Endometrium (tissue), 2 donors: ENCODE results near the gene ILRUN.
"Not testable (repeated sequence)": the region's sequence is repeated elsewhere in the genome, so short reads cannot be mapped to it uniquely, and the experiment has no call there.

Source experiments
- FAIRE-seq: peaks from 2 replicates; lab custom pipeline; 2012; peaks lifted over from hg19 to GRCh38; lab: Jason Lieb, UNC
- donor health status: control.
- donor health status: control.

The ILRUN gene

DNA sequence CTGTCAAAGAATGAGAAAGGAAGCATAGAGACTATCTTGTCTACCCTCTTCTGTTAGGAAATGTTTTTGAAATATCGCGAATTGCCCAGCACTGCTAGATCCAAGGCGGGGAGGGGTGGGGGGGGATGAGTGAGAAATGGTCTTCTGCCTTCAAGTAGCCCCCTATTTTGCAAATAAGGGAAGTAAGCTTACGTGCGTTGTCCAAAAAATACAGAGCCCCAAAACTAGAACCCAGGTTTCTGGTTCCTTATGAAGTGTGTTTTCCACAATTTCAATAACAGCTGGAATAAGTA lies 923 bp upstream of the ILRUN start:
- FAIRE-seq = no peak

DNA sequence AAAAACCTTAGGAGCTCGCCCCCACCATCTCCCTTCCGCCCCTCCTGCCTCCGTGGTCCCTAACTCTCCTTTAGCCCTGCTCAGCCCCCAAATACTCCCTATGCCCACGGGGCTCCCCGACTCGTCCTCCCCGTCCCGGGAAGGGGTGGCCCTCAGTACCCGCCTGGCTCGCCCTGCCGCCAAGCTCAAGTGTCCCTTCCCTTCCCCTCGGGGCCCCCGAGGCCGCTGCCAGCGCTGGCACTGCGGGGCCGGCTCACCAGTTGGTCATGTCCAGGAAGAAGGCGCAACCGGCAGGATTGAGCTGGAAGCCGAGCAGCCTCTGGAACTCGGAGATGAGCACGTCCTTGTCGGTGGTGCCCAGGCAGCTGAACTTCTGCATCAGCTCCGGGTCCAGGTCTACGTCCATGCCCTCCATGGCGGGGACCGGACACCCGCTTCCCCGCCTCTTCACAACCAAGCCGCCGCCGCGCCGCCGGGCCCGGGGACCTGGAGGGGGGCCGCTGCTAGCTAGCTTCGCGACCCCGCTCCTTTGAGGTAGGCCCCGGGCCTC lies 303 bp downstream of the ILRUN start:
- no peak for FAIRE-seq

DNA sequence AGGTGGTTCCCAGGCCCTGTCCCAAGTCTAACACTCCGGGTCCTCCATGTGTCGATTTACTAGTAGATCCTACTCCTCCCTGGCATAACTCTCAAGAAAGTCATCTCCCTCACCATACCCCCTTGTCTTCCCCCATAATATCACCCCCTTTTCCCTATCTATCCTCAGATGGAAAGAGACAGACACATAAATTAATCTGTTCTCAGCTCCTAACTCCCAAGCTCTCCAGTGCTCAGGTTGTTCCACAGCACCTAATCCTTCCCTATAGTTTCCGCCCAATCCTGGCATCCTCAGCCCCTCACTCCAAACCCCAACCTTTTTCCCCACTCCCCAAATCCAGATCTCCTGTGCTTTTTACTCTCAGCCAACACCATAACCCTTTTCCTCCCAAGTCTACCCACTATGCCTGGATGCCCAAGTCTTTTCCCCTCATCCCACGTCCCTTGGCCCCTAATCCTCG lies 808 bp downstream of the ILRUN start:
- FAIRE-seq = no peak

DNA sequence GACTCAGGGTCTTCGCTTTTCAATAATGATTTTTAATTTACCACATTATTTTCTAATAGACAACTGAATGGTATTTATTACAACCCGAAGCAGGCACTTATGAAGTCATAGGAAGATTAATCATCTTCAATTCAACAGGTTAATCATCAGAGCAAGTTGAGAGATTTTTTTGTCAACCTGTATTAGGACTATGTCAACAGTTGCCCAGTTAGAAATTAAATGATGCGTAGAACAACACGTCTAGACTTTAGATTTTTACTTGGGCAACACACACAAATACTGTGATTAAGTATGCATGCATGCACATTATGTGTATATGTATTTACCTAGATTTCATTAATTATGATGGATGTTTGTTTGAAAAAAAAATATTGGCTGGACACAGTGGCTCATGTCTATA lies 4.3 kb downstream of the ILRUN start:
- FAIRE-seq = no peak

DNA sequence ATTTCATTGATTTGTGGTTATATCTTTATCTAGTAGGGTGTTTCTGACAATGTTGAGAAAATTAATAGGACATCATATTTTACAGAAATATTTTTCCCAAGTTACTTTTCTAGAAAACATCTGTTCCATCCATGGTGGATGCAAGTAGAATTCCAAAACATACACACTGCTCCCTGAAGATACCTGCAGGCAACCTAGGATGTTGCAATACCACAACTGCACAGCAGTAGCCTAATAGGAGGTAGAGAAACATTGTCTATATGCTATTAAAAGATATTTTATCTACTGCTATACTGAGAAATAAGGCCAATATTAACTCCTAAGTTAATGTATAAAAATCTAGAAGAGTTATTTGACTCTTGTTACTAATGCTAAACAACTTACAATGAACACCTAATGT lies 6.8 kb downstream of the ILRUN start:
- FAIRE-seq = no peak

DNA sequence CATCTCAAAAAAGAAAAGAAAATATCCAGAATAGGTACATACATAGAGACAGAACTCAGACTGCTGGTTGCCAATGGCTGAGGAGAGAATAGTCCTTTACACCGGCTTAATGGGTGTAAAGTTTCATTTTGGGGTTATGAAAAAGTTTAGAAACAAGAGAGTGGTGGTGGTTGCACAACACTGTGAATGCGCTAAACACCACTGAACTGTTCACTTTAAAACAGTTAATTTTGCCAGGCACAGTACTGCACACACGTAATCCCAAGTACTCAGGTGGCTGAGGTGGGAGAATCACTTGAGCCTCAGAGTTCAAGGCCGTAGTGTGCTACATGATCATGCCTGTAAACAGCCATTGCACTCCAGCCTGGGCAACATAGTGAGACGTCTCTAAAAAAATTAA lies 7.6 kb downstream of the ILRUN start:
- no peak for FAIRE-seq

DNA sequence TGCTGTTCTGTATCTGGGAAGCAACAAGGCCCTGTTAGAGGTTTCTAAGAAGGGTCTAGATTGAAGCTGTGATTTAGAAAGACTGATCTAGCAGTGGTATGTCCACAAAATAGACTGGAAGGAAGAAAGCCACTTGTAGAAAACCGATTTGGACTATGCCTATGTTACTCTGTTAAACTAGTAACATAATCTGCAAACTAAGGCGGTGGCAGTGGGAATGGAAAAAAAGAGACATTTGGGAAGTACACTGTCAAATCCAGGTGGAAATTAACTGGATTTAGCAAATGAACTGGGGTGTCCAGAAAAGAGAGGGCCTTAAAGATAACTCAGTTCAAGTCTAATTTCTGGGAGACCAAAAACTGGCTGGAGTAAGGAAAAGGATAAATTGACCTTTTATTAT lies 11.6 kb downstream of the ILRUN start:
- no peak for FAIRE-seq

DNA sequence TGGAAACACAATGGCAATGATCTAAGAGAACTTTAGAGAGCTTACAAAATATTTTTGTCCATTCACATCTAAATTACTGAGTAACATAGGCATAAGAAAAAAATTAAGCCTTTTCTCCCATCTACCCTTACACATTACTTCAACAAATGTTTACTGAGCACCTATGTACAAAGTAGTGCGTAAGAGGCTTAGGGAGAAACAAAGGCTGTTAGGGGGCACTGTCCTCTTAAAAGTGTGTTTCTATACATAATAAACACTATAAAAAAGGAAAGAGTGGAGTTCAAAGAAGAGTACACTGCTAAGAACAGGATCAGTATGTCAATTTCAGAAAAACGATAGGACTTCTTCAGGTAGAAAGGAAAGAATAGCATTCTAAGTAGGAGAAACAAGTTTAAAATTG lies 12.2 kb downstream of the ILRUN start:
- no peak for FAIRE-seq

DNA sequence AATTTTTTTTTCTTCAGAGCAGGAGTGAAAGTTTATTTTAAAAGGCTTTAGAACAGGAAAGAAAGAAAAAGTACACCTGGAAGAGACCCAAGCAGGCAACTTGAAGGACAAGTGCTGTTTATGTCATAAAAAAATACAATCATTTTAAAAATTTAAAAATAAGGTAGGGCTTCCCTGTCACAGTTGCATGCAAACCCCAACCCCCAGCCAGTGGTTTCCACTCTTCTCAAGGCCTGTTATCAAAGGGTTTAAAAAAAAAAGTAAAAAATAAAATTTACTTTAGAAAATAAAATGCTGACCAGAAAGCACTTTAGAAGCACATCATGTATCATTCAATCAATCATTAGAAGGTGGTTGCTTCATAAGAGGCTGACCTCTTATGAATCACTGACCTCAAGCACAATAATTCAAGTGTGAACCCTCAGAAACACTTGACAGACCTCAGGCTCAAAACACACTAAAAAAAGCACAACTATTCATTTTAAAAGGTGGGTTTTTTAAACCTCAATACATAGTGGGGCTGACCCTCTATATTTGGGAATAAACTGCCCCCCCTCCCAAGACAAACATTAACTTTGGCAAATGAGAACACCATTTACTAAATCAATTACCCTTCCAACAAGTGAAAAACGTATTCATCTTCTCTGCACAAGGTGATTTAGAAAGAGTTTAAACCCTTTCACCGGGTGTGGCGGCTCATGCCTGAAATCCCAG lies 15.6 kb downstream of the ILRUN start:
- FAIRE-seq = no peak

DNA sequence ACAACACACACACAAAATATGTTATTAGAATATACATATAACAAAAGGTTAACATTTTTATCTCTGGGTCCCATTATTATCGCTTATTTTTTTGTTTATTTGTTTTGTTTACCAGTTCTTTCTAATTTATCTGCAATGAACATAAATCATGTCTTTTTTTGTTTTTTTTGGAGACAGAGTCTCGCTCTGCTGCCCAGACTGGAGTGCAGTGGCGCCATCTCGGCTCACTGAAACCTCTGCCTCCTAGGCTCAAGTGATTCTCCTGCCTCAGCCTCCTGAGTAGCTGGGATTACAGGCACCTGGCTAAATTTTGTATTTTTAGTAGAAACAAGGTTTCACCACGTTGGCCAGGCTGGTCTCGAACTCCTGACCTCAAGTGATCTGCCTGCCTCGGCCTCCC lies 16.3 kb downstream of the ILRUN start:
- FAIRE-seq = not testable (repeated sequence)

DNA sequence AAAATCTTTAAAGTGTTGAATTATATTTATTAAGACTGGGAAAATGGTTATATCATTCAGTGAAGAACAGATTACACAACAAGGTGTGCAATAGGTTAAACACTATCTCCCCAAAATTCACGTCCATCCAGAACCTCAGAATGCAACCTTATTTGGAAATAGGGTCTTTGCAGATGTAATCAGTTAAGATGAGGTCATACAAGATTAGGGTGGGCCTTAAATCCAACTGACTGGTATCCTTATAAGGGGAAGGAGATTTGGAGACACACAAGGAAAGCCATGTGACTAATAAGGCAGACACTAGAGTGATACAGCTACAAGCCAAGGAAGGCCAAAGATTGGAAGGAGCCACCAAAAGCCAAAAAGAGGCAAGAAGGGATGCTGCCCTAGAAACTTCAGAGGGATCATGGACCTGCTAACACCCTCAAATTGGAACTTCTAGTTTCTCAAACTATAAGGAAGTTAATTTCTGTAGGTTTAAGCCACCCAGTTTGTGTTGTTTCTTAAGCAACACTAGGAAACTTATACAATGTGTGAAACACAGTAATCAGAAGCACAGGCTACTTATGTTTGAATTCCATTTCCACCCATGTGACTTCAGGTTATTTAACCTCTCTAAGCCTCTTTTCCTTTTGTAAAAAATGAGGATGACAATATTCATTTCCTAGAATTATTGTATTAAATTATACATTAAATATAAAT lies 16.9 kb downstream of the ILRUN start:
- no peak for FAIRE-seq

DNA sequence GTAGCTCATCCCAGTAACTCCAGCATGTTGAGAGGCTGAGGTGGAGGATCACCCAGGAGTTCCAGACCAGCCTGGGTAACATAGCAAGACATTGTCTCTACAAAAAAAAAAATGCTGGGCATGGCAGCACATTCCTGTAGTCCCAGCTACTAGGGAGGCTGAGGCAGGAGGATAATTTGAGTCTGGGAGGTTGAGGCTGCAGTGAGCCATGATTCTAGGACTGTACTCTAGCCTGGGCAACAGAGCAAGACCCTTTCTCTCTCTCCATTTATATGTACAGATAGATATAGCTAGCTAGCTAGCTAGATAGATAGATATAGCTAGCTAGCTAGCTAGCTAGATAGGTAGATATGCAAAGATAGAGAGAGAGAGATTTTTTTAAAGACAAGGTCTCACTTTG lies 20.4 kb downstream of the ILRUN start:
- no peak for FAIRE-seq

DNA sequence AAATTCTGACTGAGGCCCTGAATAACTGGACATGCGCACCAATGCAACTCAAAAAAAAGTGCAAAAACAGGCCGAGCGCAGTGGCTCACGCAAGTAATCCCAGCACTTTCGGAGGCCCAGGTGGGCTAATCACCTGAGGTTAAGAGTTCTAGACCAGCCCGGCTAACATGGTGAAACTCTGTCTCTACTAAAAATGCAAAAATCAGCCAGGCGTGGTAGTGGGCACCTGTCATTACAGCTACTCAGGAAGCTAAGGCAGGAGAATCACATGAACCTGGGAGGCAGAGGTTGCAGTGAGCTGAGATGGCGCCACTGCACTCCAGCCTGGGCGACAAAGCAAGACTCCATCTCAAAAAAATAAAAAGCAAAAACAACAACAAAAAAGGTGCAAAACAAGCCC lies 21.6 kb downstream of the ILRUN start:
- not testable (repeated sequence) for FAIRE-seq

DNA sequence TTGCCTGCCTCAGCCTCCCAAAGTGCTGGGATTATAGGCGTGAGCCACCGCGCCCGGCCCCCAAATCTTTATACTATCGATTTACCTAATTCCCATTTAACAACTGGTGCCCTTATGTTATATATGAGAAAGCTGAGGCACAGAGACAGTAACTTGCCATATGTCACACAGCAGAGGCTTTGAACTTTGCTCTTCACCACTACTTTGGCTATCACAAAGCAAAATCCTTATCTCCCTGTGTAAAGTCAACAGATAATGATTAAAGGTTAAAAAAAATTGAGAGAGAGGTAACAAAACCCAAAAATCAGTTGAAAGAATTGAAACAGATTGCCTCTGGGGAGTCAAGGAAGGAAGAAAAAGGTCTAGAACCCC lies 22.3 kb downstream of the ILRUN start:
- FAIRE-seq = no peak

DNA sequence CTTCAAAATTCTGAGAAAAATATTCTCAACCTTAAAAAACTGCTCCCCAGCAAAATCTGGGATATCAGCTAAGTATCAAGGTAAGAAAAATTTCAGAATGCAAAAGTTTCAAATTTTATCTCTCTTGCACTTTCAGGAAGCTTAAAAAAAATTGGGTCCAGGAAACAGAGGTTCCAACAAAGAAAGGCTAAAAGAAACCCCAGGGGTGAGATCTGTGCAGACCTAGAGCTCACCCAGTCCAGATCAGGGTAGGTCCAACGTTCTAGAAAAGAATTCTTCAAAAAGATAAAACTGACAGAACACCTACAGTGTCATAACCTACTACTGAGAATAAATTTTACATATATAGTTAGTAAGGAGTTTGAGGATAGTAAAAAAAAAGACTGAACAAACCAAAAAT lies 23.5 kb downstream of the ILRUN start:
- no peak for FAIRE-seq

DNA sequence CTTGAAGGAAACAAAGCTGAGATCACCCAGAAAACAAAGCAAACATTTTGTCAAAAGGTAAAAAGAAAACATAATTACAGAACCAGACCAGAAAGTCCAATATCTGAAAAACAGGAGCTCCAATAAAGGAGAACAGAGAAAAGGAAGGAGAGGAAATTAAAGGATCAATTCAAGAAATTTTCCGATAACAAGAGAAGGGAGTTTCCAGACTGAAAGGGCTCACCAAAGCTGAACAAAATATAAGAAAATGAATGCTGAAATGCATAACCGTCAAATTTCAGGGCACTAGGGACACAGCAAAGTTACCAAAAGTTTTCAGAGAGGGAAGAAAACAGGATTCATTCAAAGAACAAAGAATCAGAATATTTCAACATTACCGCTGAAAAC lies 23.9 kb downstream of the ILRUN start:
- no peak for FAIRE-seq

DNA sequence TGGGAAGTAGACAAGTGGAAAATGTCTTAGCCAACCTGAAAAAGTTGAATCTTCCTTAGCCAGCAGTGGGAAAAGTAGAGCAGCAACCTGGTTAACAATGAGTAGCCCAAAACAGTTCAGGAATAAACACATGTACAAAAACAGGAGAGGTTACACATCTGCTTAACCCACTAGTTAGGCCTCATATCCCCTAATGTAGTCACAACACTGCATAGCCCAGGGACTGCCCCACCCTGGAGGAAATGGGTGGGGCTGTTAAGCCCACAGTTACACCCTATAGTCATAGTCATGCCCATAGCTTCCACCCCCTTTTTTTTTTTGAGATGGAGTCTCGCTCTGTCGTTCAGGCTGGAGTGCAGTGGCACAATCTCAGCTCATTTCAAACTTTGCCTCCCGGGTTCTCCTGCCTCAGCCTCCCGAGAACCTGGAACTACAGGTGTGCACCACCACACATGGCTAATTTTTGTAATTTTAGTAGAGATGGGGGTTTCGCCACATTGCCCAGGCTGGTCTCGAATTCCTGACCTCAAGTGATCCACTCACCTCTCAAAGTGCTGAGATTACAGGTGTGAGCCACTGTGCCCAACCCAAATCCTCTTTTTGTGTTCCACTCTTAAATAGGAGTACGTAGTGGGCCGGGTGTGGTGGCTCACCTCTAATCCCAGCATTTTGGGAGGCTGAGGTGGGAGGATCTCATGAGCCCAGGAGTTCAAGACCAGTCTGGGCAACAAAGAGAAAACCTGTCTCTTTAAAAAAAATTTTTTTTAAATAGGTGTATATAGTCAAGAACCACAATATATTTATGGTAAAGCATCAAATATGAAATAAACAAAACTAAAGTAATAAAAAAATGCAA lies 24.5 kb downstream of the ILRUN start:
- no peak for FAIRE-seq

DNA sequence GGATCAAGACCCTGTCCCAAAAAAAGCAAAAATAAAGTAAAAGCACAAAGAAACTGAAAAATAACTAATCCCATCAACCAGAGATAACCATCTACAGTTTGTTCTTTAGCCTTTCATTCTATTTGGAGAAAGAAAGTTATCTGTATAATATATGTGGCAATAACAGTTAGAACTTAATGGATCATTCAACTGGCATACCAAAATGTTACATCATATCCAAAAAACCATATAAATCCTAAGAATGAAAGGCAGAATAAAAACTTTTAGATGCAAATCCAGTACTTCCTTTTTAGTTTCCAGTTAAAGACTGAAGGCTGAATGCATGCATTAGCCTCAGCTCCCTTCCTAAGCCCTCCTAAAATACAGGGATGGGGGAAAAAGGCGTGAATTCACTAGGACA lies 25.2 kb downstream of the ILRUN start:
- no peak for FAIRE-seq

DNA sequence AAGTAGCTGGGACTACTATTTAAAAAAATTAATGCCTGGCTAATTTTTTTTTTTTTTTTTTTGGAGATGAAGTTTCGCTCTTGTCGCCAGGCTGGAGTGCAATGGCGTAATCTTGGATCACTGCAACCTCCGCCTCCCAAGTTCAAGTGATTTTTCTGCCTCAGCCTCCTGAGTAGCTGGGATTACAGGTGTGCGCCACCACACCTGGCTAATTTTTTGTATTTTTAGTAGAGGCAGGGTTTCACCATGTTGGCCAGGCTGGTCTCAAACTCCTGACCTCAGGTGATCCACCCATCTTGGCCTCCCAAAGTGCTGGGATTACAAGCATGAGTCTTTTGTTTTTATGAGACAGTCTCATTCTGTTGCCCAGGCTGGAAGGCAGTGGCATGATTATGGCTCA lies 27.8 kb downstream of the ILRUN start:
- FAIRE-seq = not testable (repeated sequence)

DNA sequence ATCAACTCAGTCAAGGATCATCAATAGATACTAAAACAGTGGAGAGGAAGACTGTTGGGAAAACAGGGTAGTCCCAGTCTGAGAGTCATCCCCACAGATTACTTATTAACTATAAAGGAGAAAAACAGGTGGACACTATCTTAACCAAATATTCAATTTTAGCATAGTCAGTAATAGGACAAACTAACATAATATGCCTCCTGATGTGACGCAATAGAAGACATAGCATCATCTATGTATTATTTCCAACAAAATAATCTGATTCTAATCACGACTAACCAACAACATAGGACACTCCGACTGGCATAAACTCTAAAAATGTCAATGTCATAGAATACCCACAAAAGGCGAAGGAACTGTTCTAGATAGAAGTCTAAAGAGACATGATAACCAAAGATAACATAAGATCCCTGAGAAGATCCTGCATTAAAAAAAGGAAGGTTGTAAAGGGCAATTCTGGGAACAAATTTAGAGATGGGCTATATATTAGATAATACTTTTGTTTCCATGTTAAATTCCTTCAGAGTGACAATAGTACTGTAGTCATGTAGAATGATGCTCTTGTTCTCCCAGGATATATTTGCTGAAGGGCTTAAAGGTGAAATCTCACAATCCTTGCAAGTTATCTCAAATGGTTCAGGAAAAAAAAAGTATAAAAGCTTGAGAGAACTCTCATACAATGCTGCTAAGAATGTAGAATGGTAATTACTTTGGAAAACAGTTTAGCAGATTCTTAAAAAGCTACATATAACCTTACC lies 28.9 kb downstream of the ILRUN start:
- FAIRE-seq = no peak

DNA sequence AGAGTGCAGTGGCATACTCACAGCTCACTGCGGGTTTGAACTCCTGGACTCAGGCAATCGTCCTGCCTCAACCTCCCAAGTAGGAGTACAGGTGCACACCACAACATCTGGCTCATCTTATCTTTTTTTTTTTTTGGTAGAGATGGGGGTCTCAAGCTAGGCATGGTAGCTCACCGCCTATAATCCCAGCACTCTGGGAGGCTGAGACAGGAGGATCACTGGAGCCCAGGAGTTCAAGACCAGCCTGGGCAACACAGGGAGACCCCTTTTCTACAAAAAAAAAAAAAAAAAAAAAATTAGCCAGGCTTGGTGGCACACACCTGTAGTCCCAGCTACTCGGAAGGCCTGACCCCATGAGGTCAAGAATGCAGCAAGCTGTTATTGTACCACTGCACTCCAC lies 31.5 kb downstream of the ILRUN start:
- no peak for FAIRE-seq

DNA sequence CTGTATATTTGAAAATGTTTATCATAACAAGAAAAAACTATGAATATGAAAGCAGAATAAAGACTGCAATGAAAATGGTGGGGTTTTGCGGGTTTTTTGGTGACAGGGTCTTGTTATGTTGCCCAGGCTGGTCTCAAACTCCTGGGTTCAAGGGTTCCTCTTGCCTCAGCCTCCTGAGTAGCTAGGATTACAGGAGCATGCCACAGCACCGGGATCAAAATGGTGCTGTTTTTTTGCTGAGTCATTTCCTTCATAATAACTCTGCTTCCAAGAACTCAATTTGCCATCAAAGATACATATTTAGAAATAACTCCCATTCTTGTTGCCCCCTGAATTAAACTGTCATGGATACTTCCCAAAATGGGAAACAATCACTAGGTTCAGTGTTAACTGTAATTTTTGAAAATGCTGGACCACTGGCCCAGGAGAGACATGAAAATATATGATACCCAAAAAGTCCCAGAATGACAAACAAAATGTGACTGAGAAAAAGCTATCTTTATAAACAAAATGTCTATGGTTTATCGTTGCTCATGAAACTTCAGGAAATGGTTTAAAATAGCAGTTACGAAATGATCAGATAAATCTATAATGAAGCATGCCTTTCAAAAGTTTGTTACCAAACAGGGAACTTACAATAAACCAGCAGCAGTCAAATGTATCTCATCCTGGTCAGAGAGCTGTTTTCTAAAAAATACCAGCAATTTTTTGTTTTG lies 32.2 kb downstream of the ILRUN start:
- no peak for FAIRE-seq
